ENCODE results near the gene PPP6R3. TPM values are rescaled to one million over a fixed set of nuclear protein-coding genes. Genes with fewer than 3 reads are reported as not detected.
"Not testable (repeated sequence)": the region's sequence is repeated elsewhere in the genome, so short reads cannot be mapped to it uniquely, and the experiment has no call there.

PPP6R3 gene
- total RNA-seq, 1 experiment from 2014 or later: 153 TPM

DNA sequence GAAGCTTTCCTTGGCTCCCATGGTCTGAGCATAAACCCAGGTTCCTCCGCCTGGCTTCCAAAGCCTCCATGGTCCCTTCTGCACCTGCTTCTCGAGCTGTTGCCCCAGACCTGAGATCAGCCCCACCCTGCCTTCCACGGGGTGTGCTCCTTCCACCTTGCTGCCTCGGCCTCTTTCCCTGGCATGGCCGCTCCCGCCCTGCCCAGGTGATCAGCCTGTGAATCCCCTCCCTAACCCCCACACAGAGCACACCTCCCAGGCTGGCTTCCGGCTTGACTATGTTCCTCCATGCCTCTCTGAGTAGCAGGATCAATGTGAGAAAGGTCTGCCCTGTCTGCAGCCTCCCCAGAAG is 2.7 kb upstream of the PPP6R3 start:
- BruUV-seq (replicated peaks): no TSS peak
- CTCF ChIA-PET: no interaction called here
- no peaks in the 10 kb centered on the region for H3K9me3 ChIP-seq (ENCODE audit: low read depth, low read length, poor library complexity, severe bottlenecking)
- no peaks in the 10 kb centered on the region for H3K27me3 ChIP-seq (replicated peaks; ENCODE audit: insufficient read depth, low read depth, low read length, poor library complexity)
- H3K4me3 ChIP-seq (ENCODE audit: low read depth, low read length, poor library complexity, severe bottlenecking): no peak overlapping the region
- H3K4me1 ChIP-seq (ENCODE audit: insufficient read depth, low read length, poor library complexity, severe bottlenecking): peaks cover 12% of the 10 kb centered on the region
- no peak for TF ChIP-seq EZH2 (IDR thresholded peaks at IDR 0.05; ENCODE audit: borderline replicate concordance, low read depth, low read length, poor library complexity, severe bottlenecking)
- TF ChIP-seq, protein P1, sequence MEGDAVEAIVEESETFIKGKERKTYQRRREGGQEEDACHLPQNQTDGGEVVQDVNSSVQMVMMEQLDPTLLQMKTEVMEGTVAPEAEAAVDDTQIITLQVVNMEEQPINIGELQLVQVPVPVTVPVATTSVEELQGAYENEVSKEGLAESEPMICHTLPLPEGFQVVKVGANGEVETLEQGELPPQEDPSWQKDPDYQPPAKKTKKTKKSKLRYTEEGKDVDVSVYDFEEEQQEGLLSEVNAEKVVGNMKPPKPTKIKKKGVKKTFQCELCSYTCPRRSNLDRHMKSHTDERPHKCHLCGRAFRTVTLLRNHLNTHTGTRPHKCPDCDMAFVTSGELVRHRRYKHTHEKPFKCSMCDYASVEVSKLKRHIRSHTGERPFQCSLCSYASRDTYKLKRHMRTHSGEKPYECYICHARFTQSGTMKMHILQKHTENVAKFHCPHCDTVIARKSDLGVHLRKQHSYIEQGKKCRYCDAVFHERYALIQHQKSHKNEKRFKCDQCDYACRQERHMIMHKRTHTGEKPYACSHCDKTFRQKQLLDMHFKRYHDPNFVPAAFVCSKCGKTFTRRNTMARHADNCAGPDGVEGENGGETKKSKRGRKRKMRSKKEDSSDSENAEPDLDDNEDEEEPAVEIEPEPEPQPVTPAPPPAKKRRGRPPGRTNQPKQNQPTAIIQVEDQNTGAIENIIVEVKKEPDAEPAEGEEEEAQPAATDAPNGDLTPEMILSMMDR (conservative IDR thresholded peaks at IDR 0.05; ENCODE audit: low read depth, low read length): no peak
- H3K27ac ChIP-seq (ENCODE audit: low read depth, low read length, poor library complexity, severe bottlenecking): no peak overlapping the region
- DNase-seq (ENCODE audit: low spot score): no peak
- intact Hi-C loops (cut with micrococcal nuclease; ENCODE audit: unreplicated experiment): no loop called here
- POLR2A ChIA-PET (ENCODE audit: low non-redundant PET): no interaction called here
- no peaks in the 10 kb centered on the region for H3K36me3 ChIP-seq (ENCODE audit: insufficient read depth, low read length, poor library complexity, severe bottlenecking)

DNA sequence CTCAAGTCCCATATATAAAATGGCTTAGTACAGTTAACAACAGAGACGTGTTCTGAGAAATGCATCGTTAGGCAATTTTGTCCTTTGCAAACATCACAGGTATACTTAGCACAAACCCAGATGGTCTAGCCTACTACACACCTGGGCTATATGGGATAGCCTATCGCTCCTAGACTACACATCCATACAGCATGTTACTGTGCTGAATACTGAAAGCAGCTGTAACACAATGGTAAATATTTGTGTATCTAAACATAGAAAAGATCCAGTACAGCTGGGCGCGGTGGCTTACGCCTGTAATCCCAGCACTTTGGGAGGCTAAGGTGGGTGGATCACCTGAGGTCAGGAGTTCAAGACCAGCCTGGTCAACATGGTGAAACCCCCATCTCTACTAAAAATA is 2.2 kb upstream of the PPP6R3 start:
- DNase-seq (ENCODE audit: low spot score); intact Hi-C loops (cut with micrococcal nuclease; ENCODE audit: unreplicated experiment); BruUV-seq (replicated peaks); H3K36me3 ChIP-seq (ENCODE audit: insufficient read depth, low read length, poor library complexity, severe bottlenecking); POLR2A ChIA-PET (ENCODE audit: low non-redundant PET); CTCF ChIA-PET; H3K4me3 ChIP-seq (ENCODE audit: low read depth, low read length, poor library complexity, severe bottlenecking); H3K27ac ChIP-seq (ENCODE audit: low read depth, low read length, poor library complexity, severe bottlenecking); H3K27me3 ChIP-seq (replicated peaks; ENCODE audit: insufficient read depth, low read depth, low read length, poor library complexity); H3K9me3 ChIP-seq (ENCODE audit: low read depth, low read length, poor library complexity, severe bottlenecking): not testable (repeated sequence)
- peaks cover 17% of the 10 kb centered on the region for H3K4me1 ChIP-seq (ENCODE audit: insufficient read depth, low read length, poor library complexity, severe bottlenecking)

DNA sequence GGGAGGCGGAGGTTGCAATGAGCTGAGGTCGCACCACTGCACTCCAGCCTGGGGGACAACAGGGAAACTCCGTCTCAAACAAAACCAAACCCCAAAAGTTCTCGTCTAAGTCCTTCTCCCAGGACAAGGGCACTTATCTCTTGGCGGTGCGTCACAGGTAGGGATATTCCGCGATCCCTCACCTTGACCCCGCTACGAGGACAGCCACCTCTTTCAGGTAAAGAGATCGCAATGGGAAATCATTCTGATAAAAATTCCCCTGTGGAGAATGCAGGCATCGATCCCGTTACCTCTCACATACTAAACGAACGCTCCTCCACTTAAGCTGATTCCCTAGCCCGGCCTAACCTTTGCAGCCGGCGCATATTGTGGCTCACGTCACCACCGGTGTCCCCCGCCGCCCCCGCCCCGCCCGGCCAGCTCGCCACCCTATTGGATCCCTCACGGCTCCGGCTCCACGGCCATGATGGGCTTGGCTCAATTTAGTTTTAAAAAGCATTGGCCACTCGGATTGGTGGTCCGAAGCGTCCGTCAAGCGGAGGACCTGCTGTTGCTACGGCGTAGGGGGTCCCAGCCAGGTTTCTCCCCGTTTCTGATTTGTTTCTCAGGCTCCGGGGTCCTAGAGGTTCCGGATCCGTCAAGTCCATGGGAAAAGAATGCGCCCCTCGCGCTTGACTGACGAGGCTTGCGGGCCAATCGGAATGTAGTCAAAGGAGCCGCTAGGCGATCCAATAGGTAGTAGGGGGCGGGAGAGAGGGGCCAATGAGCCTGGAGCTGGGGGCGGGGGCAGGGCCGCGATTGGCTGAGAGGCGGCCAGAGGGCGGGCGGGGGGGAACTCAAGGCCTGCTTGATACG is 439 bp upstream of the PPP6R3 start:
- peak; percentile 100 for DNase-seq (ENCODE audit: low spot score)
- intact Hi-C loops (cut with micrococcal nuclease; ENCODE audit: unreplicated experiment): loop anchor here (5.0 kb wide), 1 partner anchor 188 kb away; the partner anchor contains the start of gene C11orf24
- H3K27ac ChIP-seq (ENCODE audit: low read depth, low read length, poor library complexity, severe bottlenecking): peak overlapping the region; percentile 90
- CTCF ChIA-PET: interaction anchor here (0.6 to 0.8 kb wide), 2 partner anchors 183 to 203 kb away, joined by 3 to 4 read pairs; no protein-coding TSS in a partner anchor
- TF ChIP-seq, protein P1 (conservative IDR thresholded peaks at IDR 0.05; ENCODE audit: low read depth, low read length): no peak
- TF ChIP-seq EZH2 (IDR thresholded peaks at IDR 0.05; ENCODE audit: borderline replicate concordance, low read depth, low read length, poor library complexity, severe bottlenecking): no peak
- POLR2A ChIA-PET (ENCODE audit: low non-redundant PET): no interaction called here
- peaks cover 23% of the 10 kb centered on the region for H3K4me1 ChIP-seq (ENCODE audit: insufficient read depth, low read length, poor library complexity, severe bottlenecking)
- TSS peak; percentile 99 for BruUV-seq (replicated peaks)
- no peaks in the 10 kb centered on the region for H3K9me3 ChIP-seq (ENCODE audit: low read depth, low read length, poor library complexity, severe bottlenecking)
- no peaks in the 10 kb centered on the region for H3K36me3 ChIP-seq (ENCODE audit: insufficient read depth, low read length, poor library complexity, severe bottlenecking)
- no peaks in the 10 kb centered on the region for H3K27me3 ChIP-seq (replicated peaks; ENCODE audit: insufficient read depth, low read depth, low read length, poor library complexity)
- H3K4me3 ChIP-seq (ENCODE audit: low read depth, low read length, poor library complexity, severe bottlenecking): peak overlapping the region; percentile 92

DNA sequence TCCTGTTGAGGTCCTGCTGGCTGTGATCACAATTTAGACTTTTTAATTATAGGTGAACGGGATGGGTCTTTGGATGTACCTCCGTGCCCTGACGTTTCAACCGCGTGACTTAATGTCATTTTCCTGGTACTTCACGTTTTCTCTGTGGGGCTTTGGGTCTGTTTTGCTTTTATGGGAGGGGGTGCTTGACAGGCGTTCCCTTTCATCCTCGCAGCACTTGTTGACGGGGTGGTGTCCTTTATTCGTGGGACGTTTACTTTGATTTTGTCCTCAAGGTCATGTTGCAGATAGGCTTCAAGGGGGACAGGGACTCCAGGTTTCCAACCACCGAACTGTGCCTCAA is 994 bp downstream of the PPP6R3 start:
- ChIA-PET CTCF (no interaction called here), POLR2A (ENCODE audit: low non-redundant PET) (no interaction called here)
- Histone ChIP-seq H3K27ac (ENCODE audit: low read depth, low read length, poor library complexity, severe bottlenecking) (no peak overlapping the region), H3K36me3 (ENCODE audit: insufficient read depth, low read length, poor library complexity, severe bottlenecking) (no peaks in the 10 kb centered on the region), H3K9me3 (ENCODE audit: low read depth, low read length, poor library complexity, severe bottlenecking) (no peaks in the 10 kb centered on the region), H3K4me1 (ENCODE audit: insufficient read depth, low read length, poor library complexity, severe bottlenecking) (peaks cover 28% of the 10 kb centered on the region), H3K4me3 (ENCODE audit: low read depth, low read length, poor library complexity, severe bottlenecking) (peak overlapping the region; percentile 92), H3K27me3 (replicated peaks; ENCODE audit: insufficient read depth, low read depth, low read length, poor library complexity) (no peaks in the 10 kb centered on the region)
- no peak for DNase-seq (ENCODE audit: low spot score)
- no TSS peak for BruUV-seq (replicated peaks)
- no peak for TF ChIP-seq EZH2 (IDR thresholded peaks at IDR 0.05; ENCODE audit: borderline replicate concordance, low read depth, low read length, poor library complexity, severe bottlenecking)
- TF ChIP-seq, protein P1 (conservative IDR thresholded peaks at IDR 0.05; ENCODE audit: low read depth, low read length): no peak
- intact Hi-C loops (cut with micrococcal nuclease; ENCODE audit: unreplicated experiment): loop anchor here (5.0 kb wide), 1 partner anchor 189 kb away; the partner anchor contains the start of gene C11orf24
